Gastroesophageal sphincter (tissue), 3 donors: ENCODE data around the gene MUS81.

ENCODE experiments used
- EP300 ChIP-seq: sonication (generic); formaldehyde crosslinking; IDR thresholded peaks from one replicate; pipeline ENCODE4 v1.6.1; 2017; ENCODE audit warnings: antibody characterized with exemption, mild to moderate bottlenecking
- TF ChIP-seq, protein P1 (sequence below), 4 experiments: fragments of 200-600 bp in 2 of 4; fragments of 450-650 bp in 2 of 4; sonication (generic) in 1 of 4; IDR thresholded peaks; one replicate each; pipeline ENCODE4 v1.5.1; 2017 to 2019; ENCODE audit warnings: antibody characterized with exemption in 4 of 4, mild to moderate bottlenecking in 2 of 4, moderate library complexity in 2 of 4

DNA sequence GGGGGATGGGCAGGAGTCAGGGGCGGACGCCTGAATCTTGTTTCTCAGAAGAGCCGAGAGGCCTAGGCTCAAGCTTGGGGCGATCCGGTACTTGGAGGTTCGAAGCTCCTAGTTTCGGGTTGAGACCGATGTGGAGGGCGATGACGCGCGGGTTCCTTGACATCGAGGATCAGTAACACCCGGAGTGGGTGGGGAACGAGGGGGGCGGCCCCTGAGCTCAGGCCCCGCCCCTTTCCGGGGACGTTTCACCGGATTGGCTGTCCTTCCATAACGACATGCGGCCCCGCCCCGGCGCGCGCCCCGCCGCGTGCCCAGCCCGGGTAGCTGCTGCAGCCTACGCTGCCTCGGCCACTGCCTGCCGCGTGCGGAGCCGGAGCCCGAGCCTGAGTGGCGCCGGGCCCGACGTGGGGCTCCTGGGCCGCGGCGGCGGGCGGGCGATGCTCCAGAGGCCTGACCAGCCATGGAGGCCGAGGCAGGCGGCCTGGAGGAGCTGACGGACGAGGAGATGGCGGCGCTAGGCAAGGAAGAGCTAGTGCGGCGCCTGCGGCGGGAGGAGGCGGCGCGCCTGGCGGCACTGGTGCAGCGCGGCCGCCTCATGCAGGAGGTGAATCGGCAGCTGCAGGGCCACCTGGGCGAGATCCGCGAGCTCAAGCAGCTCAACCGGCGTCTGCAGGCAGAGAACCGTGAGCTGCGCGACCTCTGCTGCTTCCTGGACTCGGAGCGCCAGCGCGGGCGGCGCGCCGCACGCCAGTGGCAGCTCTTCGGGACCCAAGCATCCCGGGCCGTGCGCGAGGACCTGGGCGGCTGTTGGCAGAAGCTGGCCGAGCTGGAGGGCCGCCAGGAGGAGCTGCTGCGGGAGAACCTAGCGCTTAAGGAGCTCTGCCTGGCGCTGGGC, 30.3 kb downstream of the MUS81 start, which contains the start of gene CCDC85B:
- TF ChIP-seq, protein P1, sequence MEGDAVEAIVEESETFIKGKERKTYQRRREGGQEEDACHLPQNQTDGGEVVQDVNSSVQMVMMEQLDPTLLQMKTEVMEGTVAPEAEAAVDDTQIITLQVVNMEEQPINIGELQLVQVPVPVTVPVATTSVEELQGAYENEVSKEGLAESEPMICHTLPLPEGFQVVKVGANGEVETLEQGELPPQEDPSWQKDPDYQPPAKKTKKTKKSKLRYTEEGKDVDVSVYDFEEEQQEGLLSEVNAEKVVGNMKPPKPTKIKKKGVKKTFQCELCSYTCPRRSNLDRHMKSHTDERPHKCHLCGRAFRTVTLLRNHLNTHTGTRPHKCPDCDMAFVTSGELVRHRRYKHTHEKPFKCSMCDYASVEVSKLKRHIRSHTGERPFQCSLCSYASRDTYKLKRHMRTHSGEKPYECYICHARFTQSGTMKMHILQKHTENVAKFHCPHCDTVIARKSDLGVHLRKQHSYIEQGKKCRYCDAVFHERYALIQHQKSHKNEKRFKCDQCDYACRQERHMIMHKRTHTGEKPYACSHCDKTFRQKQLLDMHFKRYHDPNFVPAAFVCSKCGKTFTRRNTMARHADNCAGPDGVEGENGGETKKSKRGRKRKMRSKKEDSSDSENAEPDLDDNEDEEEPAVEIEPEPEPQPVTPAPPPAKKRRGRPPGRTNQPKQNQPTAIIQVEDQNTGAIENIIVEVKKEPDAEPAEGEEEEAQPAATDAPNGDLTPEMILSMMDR (IDR thresholded peaks at IDR 0.05), result peak in 2 of 4 experiments; percentile 49
- TF ChIP-seq EP300, result no peak
